Endodermal cell (in vitro differentiated cells): Measurements from ENCODE around the gene PARD3B. TPM values are rescaled to one million over a fixed set of nuclear protein-coding genes. Genes with fewer than 3 reads are reported as not detected.
"Not testable (repeated sequence)": the region's sequence is repeated elsewhere in the genome, so short reads cannot be mapped to it uniquely, and the experiment has no call there.

Source experiments
- DNase-seq: peaks from one replicate; pipeline ENCODE4 v3.0.0-alpha.2; 2017
- H3K27ac ChIP-seq: 2 replicates; pipeline ENCODE4 v1.5.1; 2013; ENCODE audit warnings: mild to moderate bottlenecking, low read depth, low read length, moderate library complexity
- H3K27me3 ChIP-seq: 2 replicates; pipeline ENCODE4 v1.6.1; 2013; ENCODE audit warnings: mild to moderate bottlenecking, low read length, moderate library complexity; ENCODE audit not compliant: insufficient read depth, control insufficient read depth, poor library complexity, severe bottlenecking
- H3K36me3 ChIP-seq: 2 replicates; pipeline ENCODE4 v1.7.0; 2013; ENCODE audit warnings: mild to moderate bottlenecking, low read length, moderate library complexity; ENCODE audit not compliant: control insufficient read depth, insufficient read depth
- H3K4me1 ChIP-seq: one replicate; pipeline ENCODE4 v1.7.0; 2013; ENCODE audit warnings: low read length; ENCODE audit not compliant: control insufficient read depth, insufficient read depth
- H3K4me3 ChIP-seq: 2 replicates; pipeline ENCODE4 v1.5.1; 2013; ENCODE audit warnings: mild to moderate bottlenecking, low read length, moderate library complexity
- H3K9ac ChIP-seq: 2 replicates; pipeline ENCODE4 v1.6.1; 2013; ENCODE audit warnings: mild to moderate bottlenecking, low read length, moderate library complexity; ENCODE audit not compliant: poor library complexity, severe bottlenecking; ENCODE audit errors: extremely low read depth
- H3K9me3 ChIP-seq: 2 replicates; pipeline ENCODE4 v1.6.1; 2013; ENCODE audit warnings: mild to moderate bottlenecking, low read length, moderate library complexity; ENCODE audit not compliant: control insufficient read depth
- H3K27ac Mint-ChIP-seq: 2 replicates; pipeline ENCODE4 v1.8.0; 2020; ENCODE audit warnings: mixed read lengths
- H3K27me3 Mint-ChIP-seq: 2 replicates; pipeline ENCODE4 v1.8.0; 2021; ENCODE audit warnings: mild to moderate bottlenecking, mixed read lengths; ENCODE audit not compliant: insufficient read depth
- H3K36me3 Mint-ChIP-seq: 2 replicates; pipeline ENCODE4 v1.8.0; 2020; ENCODE audit warnings: low read depth, mixed read lengths
- H3K4me1 Mint-ChIP-seq: 2 replicates; pipeline ENCODE4 v1.8.0; 2020; ENCODE audit warnings: mixed read lengths
- H3K4me3 Mint-ChIP-seq: 2 replicates; pipeline ENCODE4 v1.8.0; 2020; ENCODE audit warnings: mild to moderate bottlenecking, moderate library complexity, mixed read lengths
- H3K9me3 Mint-ChIP-seq: 2 replicates; pipeline ENCODE4 v1.8.0; 2020; ENCODE audit warnings: mild to moderate bottlenecking, mixed read lengths
- CTCF ChIP-seq: fragments of 200-600 bp; sonication (generic); conservative IDR thresholded peaks from 2 replicates; pipeline ENCODE4 v1.5.0; 2021; ENCODE audit warnings: antibody characterized with exemption, mild to moderate bottlenecking
- WGBS, 2 experiments: methylation state at CpG; one replicate each; pipeline versions ENCODE4 v1.1.5 to v1.1.7; 2013; ENCODE audit warnings: missing lambda C conversion rate in 2 of 2, mixed read lengths in 1 of 2; ENCODE audit not compliant: insufficient coverage in 1 of 2, insufficient read length in 1 of 2; 5-methylcytosine and 5-hydroxymethylcytosine counted together
- total RNA-seq, 2 donors: library from RNA; stranded (reverse); fragmentation: NEBNext Ultra II Directional in 1 of 2; extraction: Animal tissue kit (Norgen Biotek cat#: 25700) in 1 of 2; gene quantifications; 2 replicates in 1 of 2; 3 replicates in 1 of 2; pipeline ENCODE4 v1.2.1, GENCODE V29; 2021

PARD3B gene
- total RNA-seq, 2 donors from 2014 or later = 2.5 to 5.6 TPM

DNA sequence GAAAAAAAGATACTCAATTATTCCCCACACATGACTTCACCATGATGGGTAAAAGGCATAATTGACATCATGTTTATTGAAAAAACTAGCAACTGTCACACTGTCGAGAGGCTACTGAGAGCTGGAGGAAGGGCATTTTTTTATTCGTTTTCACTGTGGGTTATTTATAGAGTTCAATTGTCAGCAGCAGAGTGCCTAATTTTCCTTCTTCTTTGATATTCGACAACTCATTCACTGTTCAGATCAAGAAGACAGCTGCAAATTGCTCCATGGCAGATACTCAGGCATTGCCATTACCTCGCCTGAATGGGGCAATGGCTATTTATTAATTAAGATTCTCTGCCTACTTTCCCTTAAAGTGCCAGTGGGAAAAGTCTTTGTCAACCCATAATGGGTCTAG, 939.5 kb downstream of the PARD3B start:
- H3K36me3 ChIP-seq = no peaks in the 10 kb centered on the region
- no peak overlapping the region for H3K27ac ChIP-seq
- H3K36me3 Mint-ChIP-seq = no peaks in the 10 kb centered on the region
- 68 to 84% methylated on average over 4 of the region's 4 CpGs for WGBS, 2 experiments
- peaks cover 7% of the 10 kb centered on the region for H3K4me1 Mint-ChIP-seq
- no peaks in the 10 kb centered on the region for H3K27me3 ChIP-seq
- no peak for DNase-seq
- TF ChIP-seq CTCF = no peak
- no peak overlapping the region for H3K4me3 Mint-ChIP-seq
- no peaks in the 10 kb centered on the region for H3K27me3 Mint-ChIP-seq
- no peak overlapping the region for H3K9ac ChIP-seq
- H3K4me1 ChIP-seq = no peaks in the 10 kb centered on the region
- H3K9me3 ChIP-seq = no peaks in the 10 kb centered on the region
- no peaks in the 10 kb centered on the region for H3K9me3 Mint-ChIP-seq
- H3K27ac Mint-ChIP-seq = no peak overlapping the region
- H3K4me3 ChIP-seq = no peak overlapping the region

GRCh38 chr2:205493528-205493927, 948.3 kb downstream of the PARD3B start:
- H3K27me3 Mint-ChIP-seq, H3K9me3 ChIP-seq, H3K4me3 Mint-ChIP-seq, DNase-seq, H3K9me3 Mint-ChIP-seq, H3K36me3 Mint-ChIP-seq, H3K27me3 ChIP-seq, H3K4me1 ChIP-seq, H3K9ac ChIP-seq, H3K4me1 Mint-ChIP-seq, H3K27ac Mint-ChIP-seq, H3K27ac ChIP-seq, H3K4me3 ChIP-seq, H3K36me3 ChIP-seq: not testable (repeated sequence)
- 97% methylated on average over 2 of the region's 2 CpGs; no CpG with 5 or more reads in 1 of the 2 experiments for WGBS, 2 experiments

GRCh38 chr2:205494537-205495235, 949.4 kb downstream of the PARD3B start:
- Mint-ChIP-seq H3K4me3 (no peak overlapping the region), H3K9me3 (peaks cover 8% of the 10 kb centered on the region), H3K4me1 (peaks cover 2% of the 10 kb centered on the region), H3K36me3 (no peaks in the 10 kb centered on the region), H3K27me3 (peaks cover 1% of the 10 kb centered on the region), H3K27ac (no peak overlapping the region)
- no peaks in the 10 kb centered on the region for H3K36me3 ChIP-seq
- no peak for DNase-seq
- H3K4me1 ChIP-seq = no peaks in the 10 kb centered on the region
- TF ChIP-seq CTCF = no peak
- H3K4me3 ChIP-seq = no peak overlapping the region
- H3K27ac ChIP-seq = no peak overlapping the region
- WGBS, 2 experiments = 85 to 92% methylated on average over 7 of the region's 7 CpGs
- no peaks in the 10 kb centered on the region for H3K27me3 ChIP-seq
- H3K9me3 ChIP-seq = no peaks in the 10 kb centered on the region
- no peak overlapping the region for H3K9ac ChIP-seq

DNA sequence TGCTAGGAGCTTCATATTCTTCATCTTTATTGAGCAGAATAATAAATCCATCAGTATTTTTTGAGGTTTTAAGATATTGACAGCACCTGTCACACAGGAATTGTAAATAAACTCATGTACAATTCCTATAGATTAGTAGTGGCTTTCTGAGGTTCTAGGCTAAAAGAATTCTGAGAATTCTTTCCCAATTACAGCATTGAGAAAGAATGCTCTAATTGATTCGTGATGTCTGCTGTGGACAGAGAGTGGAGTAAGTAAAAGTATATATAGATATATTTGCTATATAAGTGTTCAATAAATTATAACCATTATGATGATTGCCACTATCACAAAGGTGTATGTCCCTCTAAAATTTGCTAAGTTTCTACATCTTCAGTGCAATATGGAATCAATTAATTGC, 950.5 kb downstream of the PARD3B start:
- Histone ChIP-seq H3K9me3 (no peaks in the 10 kb centered on the region), H3K27ac (no peak overlapping the region), H3K4me1 (no peaks in the 10 kb centered on the region), H3K36me3 (no peaks in the 10 kb centered on the region), H3K27me3 (no peaks in the 10 kb centered on the region), H3K9ac (no peak overlapping the region), H3K4me3 (no peak overlapping the region)
- Mint-ChIP-seq H3K36me3 (no peaks in the 10 kb centered on the region), H3K27me3 (peaks cover 1% of the 10 kb centered on the region), H3K4me1 (peaks cover 2% of the 10 kb centered on the region), H3K9me3 (peaks cover 5% of the 10 kb centered on the region), H3K27ac (no peak overlapping the region), H3K4me3 (no peak overlapping the region)
- no peak for TF ChIP-seq CTCF
- DNase-seq = no peak
- WGBS, 2 experiments = no CpG with 5 or more reads among the region's 1 CpG
